Measurements from ENCODE around the gene PPP1R3C.

PPP1R3C gene

DNA sequence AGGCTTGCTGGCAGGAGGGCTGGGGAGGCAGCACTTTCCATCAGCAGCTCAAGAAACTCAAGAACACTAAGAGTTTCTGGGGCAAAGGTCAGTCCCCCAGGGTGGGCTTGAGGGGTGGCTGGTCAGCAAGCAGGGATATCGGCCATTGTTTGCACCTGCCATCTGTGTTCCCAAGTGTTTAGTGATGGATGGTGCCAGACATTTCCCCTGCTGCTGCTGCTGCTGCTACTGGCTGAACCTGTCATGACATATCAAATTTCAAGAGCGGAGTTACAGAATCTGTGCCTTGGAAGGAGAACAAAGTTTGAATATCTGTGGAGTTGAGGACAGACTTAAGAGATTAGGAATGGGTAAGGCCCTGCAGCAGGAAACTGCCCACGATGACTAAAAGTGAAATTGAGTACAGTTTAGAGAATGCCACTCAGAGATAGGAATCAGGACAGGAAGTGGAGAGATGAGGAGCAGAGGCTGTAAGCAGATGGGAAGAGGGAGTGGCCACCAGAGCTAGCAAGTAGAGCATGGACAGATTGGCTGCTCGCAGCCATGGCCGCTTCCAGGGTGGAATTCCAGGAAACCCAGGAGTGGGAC is 39.2 kb upstream of the PPP1R3C start:
- in situ Hi-C loops (cut with MboI; ENCODE audit: low pct_unique_long_range_greater_than_20kb, low sequenced_read_pairs, unreplicated experiment) = no loop called here
- DNase-seq (ENCODE audit: low spot score) = no peak
- TF ChIP-seq, protein P1, sequence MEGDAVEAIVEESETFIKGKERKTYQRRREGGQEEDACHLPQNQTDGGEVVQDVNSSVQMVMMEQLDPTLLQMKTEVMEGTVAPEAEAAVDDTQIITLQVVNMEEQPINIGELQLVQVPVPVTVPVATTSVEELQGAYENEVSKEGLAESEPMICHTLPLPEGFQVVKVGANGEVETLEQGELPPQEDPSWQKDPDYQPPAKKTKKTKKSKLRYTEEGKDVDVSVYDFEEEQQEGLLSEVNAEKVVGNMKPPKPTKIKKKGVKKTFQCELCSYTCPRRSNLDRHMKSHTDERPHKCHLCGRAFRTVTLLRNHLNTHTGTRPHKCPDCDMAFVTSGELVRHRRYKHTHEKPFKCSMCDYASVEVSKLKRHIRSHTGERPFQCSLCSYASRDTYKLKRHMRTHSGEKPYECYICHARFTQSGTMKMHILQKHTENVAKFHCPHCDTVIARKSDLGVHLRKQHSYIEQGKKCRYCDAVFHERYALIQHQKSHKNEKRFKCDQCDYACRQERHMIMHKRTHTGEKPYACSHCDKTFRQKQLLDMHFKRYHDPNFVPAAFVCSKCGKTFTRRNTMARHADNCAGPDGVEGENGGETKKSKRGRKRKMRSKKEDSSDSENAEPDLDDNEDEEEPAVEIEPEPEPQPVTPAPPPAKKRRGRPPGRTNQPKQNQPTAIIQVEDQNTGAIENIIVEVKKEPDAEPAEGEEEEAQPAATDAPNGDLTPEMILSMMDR (IDR thresholded peaks at IDR 0.05; ENCODE audit: extremely low read depth, insufficient read depth, missing control alignments) = no peak

GRCh38 chr10:91668913-91669312 is 36.0 kb upstream of the PPP1R3C start:
- in situ Hi-C loops (cut with MboI; ENCODE audit: low pct_unique_long_range_greater_than_20kb, low sequenced_read_pairs, unreplicated experiment) = no loop called here
- TF ChIP-seq, protein P1 (IDR thresholded peaks at IDR 0.05; ENCODE audit: extremely low read depth, insufficient read depth, missing control alignments) = no peak

DNA sequence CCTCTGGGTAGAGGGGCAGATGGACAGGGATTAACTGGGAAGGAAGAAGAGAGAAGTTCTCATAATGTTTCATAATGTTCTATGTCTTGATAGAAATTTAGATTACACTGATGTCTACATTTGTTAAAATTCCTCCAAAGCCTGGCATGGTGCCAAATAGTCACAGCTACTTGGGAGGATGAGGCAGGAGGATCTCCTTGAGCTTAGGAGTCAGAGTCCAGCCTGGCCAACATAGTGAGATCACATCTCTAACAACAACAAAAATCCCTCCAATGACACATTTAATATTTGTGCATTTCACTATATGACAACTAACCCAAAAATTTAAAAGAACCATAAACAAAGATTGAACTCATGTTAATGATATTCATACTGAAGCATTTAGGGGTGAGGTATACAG is 33.0 kb upstream of the PPP1R3C start:
- TF ChIP-seq, protein P1 (IDR thresholded peaks at IDR 0.05; ENCODE audit: extremely low read depth, insufficient read depth, missing control alignments) = no peak
- no peak for DNase-seq (ENCODE audit: low spot score)
- in situ Hi-C loops (cut with MboI; ENCODE audit: low pct_unique_long_range_greater_than_20kb, low sequenced_read_pairs, unreplicated experiment) = no loop called here

More at GRCh38 chr10:91668913-91669312, 36.0 kb upstream of the PPP1R3C start:
- DNase-seq (ENCODE audit: low spot score) = no peak

- DNase-seq (ENCODE audit: low spot score) = no peak
- TF ChIP-seq, protein P1 (IDR thresholded peaks at IDR 0.05; ENCODE audit: extremely low read depth, insufficient read depth, missing control alignments) = no peak
- in situ Hi-C loops (cut with MboI; ENCODE audit: low pct_unique_long_range_greater_than_20kb, low sequenced_read_pairs, unreplicated experiment) = no loop called here
Observed at GRCh38 chr10:91664426-91664825, 31.6 kb upstream of the PPP1R3C start.

GRCh38 chr10:91662993-91663392 is 30.1 kb upstream of the PPP1R3C start:
- TF ChIP-seq, protein P1 (IDR thresholded peaks at IDR 0.05; ENCODE audit: extremely low read depth, insufficient read depth, missing control alignments) = no peak
- no peak for DNase-seq (ENCODE audit: low spot score)
- in situ Hi-C loops (cut with MboI; ENCODE audit: low pct_unique_long_range_greater_than_20kb, low sequenced_read_pairs, unreplicated experiment) = no loop called here

DNA sequence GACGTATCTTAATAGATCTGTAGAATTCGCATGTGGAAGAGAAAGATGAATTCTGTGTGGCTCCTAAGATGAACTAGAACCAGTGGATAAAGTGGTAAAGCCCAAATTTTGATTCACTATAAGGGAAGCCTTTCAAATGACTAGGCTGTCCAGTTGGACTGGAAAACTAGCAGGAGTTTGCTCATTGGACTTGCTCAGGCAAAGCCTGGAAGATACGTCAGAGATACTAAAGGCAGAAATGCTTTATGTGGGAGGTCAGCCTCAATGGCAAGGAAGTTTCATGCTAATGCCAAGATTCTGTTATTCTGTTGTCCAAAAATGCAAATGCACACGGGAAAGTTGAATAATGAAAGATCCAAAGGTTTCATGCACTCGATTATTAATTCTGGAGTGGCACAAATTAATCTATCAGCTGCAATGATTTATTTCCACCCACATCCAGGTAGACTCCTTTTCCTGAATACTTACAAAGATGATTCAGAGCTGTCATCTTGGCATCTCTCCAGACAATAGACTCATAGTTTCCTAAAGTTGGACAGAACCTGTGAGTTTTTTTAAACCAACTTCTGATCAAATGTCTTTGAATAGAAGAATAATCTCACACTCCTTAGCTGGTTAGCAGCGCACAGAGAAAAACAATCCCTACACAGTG is 20.5 kb upstream of the PPP1R3C start:
- TF ChIP-seq, protein P1 (IDR thresholded peaks at IDR 0.05; ENCODE audit: extremely low read depth, insufficient read depth, missing control alignments) = no peak
- in situ Hi-C loops (cut with MboI; ENCODE audit: low pct_unique_long_range_greater_than_20kb, low sequenced_read_pairs, unreplicated experiment) = no loop called here
- DNase-seq (ENCODE audit: low spot score) = no peak

Data from GM13977 (cell line).